ENCODE measurements around the gene PIP5KL1.

Gene PIP5KL1

GRCh38 chr9:127968042-127968441 is 37.5 kb upstream of the PIP5KL1 start:
- DNase-seq = peak; percentile 69

- no peak for DNase-seq
Observed at GRCh38 chr9:127967151-127967809, 36.7 kb upstream of the PIP5KL1 start.

GRCh38 chr9:127966416-127967150 is 36.0 kb upstream of the PIP5KL1 start:
- no peak for DNase-seq

GRCh38 chr9:127965953-127966352 is 35.4 kb upstream of the PIP5KL1 start:
- DNase-seq = no peak

GRCh38 chr9:127963359-127964064 is 32.9 kb upstream of the PIP5KL1 start:
- DNase-seq = no peak

- no peak for DNase-seq
Observed at GRCh38 chr9:127963041-127963358, 32.4 kb upstream of the PIP5KL1 start.

GRCh38 chr9:127962278-127962677 is 31.7 kb upstream of the PIP5KL1 start:
- no peak for DNase-seq

- DNase-seq = no peak
Observed at GRCh38 chr9:127961613-127962155, 31.1 kb upstream of the PIP5KL1 start.

- no peak for DNase-seq
Observed at GRCh38 chr9:127961155-127961490, 30.5 kb upstream of the PIP5KL1 start.

- DNase-seq = no peak
Observed at GRCh38 chr9:127960410-127961154, 30.0 kb upstream of the PIP5KL1 start.

- DNase-seq = no peak
Observed at GRCh38 chr9:127959841-127960409, 29.3 kb upstream of the PIP5KL1 start.

- no peak for DNase-seq
Observed at GRCh38 chr9:127959398-127959797, 28.8 kb upstream of the PIP5KL1 start.

- no peak for DNase-seq
Observed at GRCh38 chr9:127958728-127959127, 28.2 kb upstream of the PIP5KL1 start.

GRCh38 chr9:127955294-127956015 is 24.9 kb upstream of the PIP5KL1 start:
- peak; percentile 92 for DNase-seq

- no peak for DNase-seq
Observed at GRCh38 chr9:127954831-127955293, 24.3 kb upstream of the PIP5KL1 start.

GRCh38 chr9:127953768-127954505 is 23.4 kb upstream of the PIP5KL1 start:
- no peak for DNase-seq

GRCh38 chr9:127953154-127953553 is 22.6 kb upstream of the PIP5KL1 start:
- no peak for DNase-seq

- DNase-seq = no peak
Observed at GRCh38 chr9:127950513-127951289, 20.1 kb upstream of the PIP5KL1 start.

GRCh38 chr9:127949827-127950512 is 19.4 kb upstream of the PIP5KL1 start:
- DNase-seq = no peak
